HG02870 (cell line): ENCODE measurements around the gene MAPK7.

ENCODE experiments used
- ATAC-seq: cut with Tn5 transposase; IDR thresholded peaks from one replicate; pipeline ENCODE4 v1.9.1; 2021; ENCODE audit warnings: mild to moderate bottlenecking, moderate library complexity; ENCODE audit not compliant: unreplicated experiment

Gene MAPK7

DNA sequence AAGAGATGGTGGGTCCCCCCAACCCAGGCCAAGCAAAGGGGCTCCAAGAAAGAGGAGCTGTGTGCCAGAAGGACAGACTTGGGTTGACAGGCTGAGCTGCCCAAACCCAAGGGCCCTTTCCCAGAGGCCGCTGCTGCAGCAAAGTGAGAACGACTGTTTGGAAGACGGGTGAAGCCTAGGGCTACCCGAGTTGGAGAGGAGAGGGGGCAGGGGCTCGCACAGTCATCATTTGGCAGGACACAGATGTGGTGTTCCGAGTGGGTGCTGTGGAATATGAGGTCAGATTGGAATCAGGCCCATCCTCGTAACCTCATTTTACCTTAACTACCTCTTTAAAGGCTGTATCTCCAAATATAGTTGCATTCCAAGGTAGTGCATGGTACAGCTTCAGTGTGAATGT, 14.0 kb downstream of the MAPK7 start:
- no peak for ATAC-seq

DNA sequence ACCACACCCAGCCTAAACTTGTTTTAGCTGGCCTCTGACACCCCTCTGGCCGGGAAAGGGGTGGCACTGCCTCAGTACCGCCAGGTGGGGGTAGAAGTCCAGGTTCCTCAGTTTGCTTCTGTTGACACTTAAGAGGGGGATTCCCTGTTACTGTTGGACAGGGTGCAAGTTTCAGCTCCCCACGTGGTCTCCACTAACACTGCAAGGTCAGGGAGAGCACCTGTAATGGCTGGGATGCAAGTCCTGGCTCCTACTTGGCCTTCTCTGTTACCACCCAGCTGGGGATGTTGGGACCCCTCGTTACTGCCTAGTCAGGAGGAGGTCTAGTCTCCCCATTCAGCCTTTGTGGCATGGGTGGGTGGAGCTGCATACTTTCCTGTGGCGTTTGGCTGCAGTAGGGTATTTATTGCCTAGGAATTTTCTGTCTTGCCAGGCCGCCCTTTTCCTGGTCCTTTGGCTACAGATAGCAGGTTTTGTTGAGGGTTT, 19.3 kb downstream of the MAPK7 start:
- ATAC-seq, result no peak

DNA sequence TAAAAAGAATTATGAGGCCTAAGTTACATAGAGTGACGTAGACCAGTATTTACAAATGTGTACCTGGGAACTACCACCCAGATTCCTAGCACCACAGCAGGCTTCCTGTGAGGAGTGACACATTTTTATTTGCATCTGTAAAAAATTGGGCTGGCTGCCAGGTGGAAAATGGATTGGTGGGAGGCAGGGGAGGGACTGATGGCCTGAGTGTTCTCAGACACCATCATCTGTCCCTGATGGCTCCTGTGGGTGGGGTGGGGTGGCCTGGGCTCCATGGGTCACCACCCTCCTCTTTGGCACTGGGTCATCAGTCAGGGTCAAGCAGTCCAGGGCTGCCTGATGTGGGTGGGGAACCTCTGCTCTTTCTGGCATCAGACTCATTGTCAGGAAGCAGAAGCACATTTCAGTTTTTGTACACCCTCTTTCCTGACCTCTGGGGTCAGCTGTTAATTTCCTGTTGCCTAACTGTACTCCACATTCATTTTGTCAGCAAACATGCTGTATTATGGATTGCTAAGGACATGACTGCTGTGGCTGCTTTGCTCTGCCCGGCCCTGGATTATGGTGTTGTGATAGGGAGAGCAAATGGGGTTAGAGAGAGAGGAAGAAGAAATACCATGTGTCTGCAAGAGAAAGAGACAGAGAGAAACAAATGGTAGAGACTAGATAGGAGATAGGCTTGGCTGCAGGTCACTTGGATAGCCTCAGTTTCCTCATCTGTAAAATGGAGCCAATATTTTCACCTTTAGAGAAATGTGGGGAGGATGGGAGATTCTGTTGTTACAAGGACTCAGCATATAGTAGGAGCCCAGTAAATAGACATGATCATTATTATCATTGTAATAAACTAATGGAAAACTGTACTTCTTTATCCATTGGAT, 20.2 kb downstream of the MAPK7 start:
- ATAC-seq, result no peak

DNA sequence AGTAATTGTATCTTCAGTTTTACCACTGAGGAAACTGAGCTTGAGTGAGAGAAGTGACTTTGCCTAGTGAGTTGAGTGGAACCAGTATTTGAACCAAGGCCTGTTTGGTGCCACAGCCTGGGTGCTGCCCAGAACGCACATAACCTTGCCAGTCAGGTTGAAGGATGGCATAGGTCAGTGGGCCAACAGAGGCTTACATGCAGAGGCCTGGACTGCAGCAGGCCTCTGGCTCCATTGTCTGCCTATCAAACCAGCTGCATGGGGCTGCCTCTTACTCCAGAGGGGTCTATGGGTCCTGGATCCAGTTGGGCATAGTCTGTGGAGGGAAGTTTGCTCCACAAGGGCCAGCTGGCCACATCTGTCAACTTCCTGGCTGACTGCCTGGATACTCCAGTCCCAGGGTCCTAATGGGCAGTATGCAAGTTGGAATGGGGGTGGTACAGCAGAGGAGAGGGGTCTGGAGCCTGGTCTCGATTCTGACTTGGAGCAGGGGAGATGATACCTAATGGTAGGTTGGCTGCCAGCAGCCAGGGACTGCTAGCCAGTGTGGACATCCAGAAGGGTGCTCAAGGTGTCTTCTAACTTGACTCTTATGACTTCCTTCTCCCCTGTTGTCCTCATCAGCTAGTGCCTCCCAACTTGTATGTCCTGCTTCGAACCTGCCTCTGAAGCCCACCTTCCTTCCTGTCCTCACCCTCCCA, 21.6 kb downstream of the MAPK7 start:
- no peak for ATAC-seq

DNA sequence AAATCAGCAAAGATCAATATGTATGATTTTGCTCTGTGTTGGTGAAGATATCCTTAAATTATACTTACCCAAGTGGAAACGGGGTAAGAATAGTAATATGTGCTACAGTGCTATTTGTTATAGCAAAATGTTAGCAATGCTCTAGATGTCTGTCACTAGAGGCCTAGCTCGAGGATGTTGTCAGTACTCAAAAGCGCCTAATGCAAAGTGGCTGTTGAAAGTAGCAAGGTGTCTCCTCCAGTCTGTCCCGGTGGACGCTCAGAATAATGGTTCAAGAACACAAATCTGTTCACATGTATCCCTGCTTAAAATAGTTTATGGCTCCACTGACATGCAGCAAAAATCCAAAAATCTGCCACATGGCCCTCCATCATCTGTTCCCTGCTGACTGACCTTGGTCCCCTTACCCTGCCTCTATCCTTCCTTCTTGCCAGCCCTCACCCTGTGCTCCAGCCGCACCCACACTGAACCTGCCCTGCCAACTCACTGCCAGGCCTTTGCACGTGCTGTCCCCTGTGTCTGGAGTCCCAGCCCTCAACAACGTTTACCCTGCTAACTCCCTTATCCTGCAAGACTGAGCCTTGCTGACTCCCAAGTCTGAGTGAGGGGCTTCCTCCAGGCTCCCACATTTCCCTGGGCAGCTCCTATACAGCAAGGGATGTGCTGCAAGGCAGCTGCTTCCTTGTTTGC, 23.2 kb downstream of the MAPK7 start:
- no peak for ATAC-seq

DNA sequence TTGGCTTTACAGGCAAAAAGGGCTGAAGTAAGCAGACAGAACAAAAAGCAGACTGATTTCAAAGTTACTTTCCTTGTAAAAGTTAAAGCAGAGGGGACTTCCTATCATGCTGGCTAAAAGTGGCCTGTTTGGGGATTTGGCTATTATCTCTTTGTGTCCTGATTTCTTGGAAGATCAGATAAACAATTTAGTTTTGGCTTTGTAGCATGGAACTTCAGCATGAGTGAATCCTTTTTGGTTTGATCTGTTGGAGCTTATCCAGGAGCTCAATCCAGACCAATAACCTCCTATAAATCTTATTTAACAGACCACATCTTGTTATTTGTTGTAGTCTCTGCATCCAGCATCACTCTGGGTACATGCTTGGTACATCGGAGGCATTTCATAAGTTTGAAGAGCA, 23.9 kb downstream of the MAPK7 start:
- no peak for ATAC-seq

DNA sequence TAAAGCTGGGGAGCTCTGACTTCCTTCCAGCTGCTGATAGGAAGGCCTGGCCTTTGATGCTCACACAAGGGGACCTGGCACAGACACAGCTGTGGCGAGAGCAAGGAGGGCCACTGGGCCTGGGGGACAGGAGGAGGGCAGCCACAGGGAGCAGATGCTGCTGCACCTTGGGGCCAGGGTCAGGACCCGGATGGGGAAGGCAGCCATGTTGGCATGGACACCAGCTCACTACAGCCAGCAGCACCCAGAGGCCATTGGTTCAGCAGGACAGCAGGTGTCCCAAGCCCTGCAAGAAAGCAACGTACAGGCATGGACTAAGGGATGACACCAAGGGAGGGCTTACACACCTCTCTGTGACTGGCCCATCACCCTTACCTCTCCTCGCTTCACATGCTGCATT, 24.7 kb downstream of the MAPK7 start:
- ATAC-seq, result no peak

DNA sequence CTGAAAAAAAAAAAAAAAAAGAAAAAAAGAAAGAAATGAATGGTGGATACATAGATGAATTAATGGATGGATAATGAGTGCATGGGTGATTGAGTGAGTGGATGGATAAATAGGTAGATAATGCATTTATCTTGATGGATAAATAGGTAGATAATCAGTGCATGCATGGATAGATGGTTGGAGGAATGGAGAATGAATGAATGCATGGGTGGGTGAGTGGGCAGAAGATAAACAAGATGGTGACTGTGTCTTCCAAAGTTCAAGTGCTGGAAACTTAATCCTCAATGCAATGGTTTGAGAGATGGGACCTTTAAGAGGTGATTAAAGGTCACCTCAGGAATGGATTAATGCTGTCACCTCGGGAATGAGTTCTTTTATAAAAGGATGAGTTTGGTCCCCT, 26.0 kb downstream of the MAPK7 start:
- ATAC-seq, result no peak

DNA sequence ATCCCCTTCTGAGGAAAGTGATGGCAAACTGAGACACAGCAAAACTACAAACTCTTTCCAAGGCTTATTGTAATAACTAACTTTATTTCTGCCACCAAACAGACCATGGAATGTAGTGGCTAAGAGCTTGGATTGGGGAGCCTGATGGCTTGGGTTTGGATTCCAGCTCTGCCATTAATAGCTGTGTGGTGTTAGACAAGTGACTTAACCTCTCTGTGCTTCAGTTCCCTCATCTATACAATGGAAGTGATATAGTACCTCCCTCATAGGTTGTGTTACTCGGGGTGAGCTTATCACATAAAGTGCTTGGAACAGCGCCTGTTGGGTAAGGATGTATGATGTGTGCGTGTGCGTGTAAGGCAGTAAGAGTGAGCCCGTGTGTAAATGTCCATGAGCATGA, 26.8 kb downstream of the MAPK7 start:
- no peak for ATAC-seq

DNA sequence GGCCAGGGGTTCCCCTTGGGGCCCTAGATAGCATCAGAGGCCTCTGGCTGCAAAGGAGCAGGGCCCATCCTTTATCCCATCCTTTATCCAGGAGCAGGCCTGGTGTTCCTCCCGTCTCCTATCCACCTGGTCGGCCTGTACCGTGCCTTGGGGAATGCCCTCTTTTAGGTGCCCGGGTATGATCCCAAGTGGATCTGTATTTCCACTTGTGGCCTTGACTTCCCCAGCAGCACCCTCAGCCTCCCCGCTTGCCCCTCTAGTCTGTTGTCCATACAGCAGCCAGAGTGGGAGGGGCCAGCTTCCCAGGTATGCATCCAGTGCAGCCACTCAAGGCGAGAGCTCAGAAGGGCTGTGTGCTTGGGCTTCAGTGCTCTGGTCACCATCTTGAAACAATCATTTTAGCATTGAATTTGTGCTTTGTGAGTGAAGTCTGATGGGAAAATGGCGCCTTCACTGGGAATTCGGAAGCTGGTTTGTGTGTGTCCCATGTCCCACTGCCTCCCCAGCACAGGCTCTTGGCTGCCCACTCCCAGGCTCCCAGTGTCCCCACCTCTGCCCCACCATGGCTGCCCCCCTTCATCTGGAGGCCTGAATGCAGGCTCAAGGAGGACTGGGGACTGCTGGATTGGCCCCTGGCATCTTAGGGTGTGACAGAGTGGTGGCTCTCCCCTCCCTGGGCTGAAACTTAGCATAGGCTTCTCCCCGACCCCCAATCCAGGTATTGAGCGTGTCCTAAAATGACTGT, 29.5 kb downstream of the MAPK7 start:
- no peak for ATAC-seq

DNA sequence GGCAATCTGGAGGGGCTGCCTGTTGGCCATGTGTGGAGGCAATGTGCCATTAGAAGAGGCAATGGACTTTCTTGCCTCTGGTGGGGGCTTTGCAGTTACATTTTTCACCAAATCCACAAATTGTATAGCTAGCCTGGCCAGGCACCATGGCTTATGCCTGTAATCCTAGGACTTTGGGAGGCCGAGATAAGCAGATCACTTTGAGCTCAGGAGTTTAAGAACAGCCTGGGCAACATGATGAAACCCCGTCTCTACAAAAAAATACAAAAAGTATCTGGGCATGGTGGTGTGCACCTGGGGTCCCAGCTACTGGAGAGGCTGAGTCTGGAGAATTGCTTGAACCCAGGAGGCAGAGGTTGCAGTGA, 30.0 kb downstream of the MAPK7 start:
- ATAC-seq, result no peak

DNA sequence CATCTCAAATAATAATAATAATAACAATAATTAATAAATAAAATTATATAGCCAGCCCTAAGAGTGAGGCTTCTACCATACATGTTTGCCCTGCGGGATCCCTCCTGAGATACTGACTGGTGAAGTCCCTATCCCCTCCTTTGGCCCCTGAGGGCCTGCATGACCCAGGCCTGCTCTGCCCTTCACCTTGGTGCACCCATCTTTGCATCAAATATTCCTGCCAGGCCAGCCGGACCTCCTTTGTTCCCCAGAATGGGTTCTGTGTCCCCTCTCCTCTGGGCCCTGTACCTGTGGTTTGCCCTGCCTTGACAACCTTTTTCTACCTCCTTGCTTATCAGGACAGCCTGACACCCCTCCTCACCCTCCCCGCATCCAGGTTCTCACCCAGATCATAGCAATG, 30.8 kb downstream of the MAPK7 start:
- ATAC-seq, result no peak

DNA sequence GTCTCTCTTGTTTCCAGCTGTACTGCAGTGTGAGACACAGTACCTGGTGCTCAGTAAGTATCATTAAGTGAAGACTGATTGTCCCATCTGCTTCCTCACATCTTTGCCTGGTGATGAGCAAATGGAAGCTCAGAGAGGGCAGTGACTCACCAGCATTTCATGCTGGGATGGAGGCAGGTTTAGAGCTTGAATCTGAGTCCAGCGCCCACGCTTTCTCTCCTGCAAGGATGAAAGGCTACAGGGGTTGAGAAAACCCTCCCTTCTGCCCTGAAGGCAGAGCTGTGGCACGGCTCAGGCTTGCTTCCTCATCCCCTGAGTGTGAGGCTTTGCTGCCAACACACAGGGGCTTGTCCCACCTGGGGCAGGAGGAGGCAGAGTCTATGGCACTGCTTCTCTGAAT, 31.2 kb downstream of the MAPK7 start:
- no peak for ATAC-seq

DNA sequence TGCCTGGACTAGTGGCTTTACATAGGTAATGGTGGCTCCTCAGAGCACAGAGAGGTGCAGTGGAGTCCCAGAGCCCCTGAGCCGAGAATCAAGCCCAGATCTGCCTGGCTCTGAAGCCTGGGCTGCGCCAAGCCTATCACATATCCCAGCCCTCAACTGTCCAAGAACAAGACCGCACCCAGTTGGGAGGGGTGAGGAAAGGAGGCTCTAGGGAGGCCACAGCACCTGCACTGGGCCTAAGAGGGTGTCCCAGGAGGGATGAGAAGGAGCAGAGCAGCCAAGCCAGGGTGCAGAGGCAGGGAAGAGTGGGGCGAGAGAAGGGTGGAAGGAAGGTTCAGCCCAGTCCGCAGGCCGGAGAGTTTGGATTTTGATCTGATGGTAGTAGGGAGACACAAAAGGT, 31.8 kb downstream of the MAPK7 start:
- ATAC-seq, result no peak

DNA sequence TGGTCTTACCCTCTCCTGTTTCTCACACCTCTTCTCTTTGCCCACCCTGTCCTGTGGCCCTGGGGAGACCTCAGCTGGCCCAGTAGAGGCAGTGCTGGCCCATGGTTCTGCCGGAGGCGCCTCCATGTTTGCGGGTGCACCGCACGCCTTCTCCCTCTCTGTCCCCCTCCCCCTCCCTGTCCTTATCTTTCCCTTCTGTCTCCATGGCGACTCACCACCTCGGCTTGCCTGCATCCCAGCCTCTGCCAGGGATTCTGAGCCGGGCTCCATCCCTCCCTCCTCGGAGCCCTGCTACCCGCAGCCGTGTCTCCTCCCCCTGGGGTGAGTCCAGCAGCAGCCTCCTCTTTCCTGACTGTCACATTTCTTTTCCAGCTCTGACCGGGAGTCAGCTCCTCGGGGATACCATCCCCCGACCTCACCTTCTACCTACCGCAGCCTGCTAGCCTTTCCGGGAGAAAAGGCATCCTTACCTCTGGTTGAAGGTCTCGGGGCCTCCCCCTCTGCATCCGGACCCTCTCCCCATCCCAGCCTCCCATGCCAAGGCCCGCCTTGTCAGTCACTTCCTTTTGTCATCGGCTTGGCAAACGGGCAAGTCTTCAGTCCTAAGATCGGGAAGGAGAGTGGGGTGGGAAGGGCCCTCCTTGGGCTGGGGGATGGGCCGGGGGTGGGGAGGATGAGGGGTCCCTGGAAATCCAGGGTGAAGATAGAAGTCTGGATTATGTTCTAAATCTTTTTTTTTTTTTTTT, 32.8 kb downstream of the MAPK7 start, which contains the start of gene RNF112:
TSS of gene RNF112 (plus strand) at position 358 of the 746 bp plus-strand sequence. CDS start at position 535, 177 bp downstream.
- no peak for ATAC-seq

DNA sequence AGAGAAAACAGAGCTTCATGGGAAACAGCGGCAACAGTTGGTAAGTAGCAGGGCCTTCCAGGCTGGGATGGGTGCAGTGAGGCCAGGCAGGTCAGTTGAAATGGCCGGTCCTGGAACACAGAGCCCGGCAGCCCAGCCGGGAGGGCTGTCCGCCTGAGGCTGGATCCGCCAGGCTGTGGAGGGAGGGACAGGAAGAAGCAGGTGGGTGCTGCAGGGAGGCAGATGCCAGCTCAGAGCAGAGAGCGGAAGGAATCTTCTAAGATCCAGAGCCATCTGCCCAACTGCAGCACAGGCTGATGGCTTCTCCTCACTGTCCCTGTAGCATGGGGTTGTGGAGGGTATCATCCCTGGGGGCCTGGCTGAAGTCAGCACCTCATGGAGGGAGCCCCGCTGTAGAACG, 33.3 kb downstream of the MAPK7 start:
- ATAC-seq, result no peak

DNA sequence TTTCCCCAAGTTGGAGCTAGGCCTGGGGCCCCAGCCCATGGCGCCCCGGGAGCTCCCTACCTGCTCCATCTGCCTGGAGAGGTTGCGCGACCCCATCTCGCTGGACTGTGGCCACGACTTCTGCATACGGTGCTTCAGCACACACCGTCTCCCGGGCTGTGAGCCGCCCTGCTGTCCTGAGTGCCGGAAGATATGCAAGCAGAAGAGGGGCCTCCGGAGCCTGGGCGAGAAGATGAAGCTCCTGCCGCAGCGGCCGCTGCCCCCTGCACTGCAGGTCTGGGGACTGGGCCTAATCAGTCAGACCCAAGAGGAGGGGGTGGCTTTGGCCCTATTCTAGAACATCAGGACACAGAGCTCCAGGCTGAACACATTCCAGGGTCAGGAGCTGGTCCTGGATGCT, 34.2 kb downstream of the MAPK7 start:
- no peak for ATAC-seq

DNA sequence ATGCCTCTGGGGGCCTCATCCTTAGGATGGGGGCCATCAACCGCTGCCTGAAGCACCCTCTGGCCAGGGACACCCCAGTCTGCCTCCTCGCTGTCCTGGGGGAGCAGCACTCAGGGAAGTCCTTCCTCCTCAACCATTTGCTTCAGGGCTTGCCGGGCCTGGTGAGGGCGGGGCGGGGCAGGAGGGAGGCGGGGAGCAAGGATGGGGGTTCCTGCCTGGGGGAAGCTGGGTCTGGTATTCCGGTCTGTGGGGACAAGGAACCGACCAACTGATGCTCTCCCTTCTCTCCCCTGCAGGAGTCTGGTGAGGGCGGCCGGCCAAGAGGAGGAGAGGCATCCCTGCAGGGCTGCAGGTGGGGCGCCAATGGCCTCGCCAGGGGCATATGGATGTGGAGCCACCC, 34.7 kb downstream of the MAPK7 start:
- no peak for ATAC-seq

DNA sequence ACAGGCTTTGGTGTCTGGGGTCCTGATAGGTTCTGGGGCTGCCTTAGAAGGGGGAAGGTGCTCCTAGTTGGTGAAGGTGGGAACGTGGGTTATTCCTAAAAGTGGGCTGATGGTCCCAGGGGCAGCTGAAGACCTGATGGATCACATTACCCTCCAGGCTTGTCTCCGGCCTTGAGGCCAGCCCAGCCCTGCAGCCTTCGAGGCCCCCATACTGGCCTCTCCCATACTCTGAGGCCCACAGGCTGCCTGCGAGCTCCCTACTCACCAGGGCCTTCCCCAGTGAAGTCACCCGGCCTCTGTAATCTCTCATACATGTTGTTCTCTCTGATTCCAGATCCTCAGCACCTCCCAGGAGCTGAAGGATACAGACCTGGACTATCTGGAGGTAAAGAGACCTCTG, 35.5 kb downstream of the MAPK7 start:
- no peak for ATAC-seq
